GM23338 (cell line): ENCODE results near the gene HTT. TPM values are rescaled to one million over a fixed set of nuclear protein-coding genes. Genes with fewer than 3 reads are reported as not detected.

Experiments
- ATAC-seq: fragments of 200-7000 bp; cut with Tn5 transposase; 3 replicates; pipeline ENCODE4 v1.9.1; 2020
- DNase-seq: peaks from one replicate; pipeline ENCODE4 v3.0.0-alpha.2; 2015; ENCODE audit warnings: low spot score
- H2AFZ ChIP-seq: fragments of 200-600 bp; sonication (generic); 2 replicates; pipeline ENCODE4 v1.8.0; 2016; ENCODE audit warnings: antibody characterized with exemption, mild to moderate bottlenecking, moderate library complexity
- H3F3A ChIP-seq: fragments of 200-600 bp; sonication (generic); replicated peaks from 2 replicates; pipeline ENCODE4 v1.8.0; 2017; ENCODE audit warnings: antibody characterized with exemption, mixed run types, low read depth
- H3K27ac ChIP-seq: fragments of 200-600 bp; sonication (generic); 2 replicates; pipeline ENCODE4 v1.6.1; 2016; ENCODE audit warnings: low read depth
- H3K27me3 ChIP-seq: fragments of 200-600 bp; sonication (generic); 2 replicates; pipeline ENCODE4 v1.8.0; 2016; ENCODE audit warnings: mild to moderate bottlenecking, mixed run types, moderate library complexity; ENCODE audit not compliant: insufficient read depth
- H3K36me3 ChIP-seq: fragments of 200-600 bp; sonication (generic); 2 replicates; pipeline ENCODE4 v1.8.0; 2016; ENCODE audit warnings: mild to moderate bottlenecking; ENCODE audit not compliant: insufficient read depth
- H3K4me1 ChIP-seq: fragments of 200-600 bp; sonication (generic); 2 replicates; pipeline ENCODE4 v1.8.0; 2016; ENCODE audit warnings: mild to moderate bottlenecking, moderate library complexity; ENCODE audit not compliant: insufficient read depth
- H3K4me2 ChIP-seq: fragments of 200-600 bp; sonication (generic); 2 replicates; pipeline ENCODE4 v1.7.1; 2017; ENCODE audit warnings: mixed run types
- H3K4me3 ChIP-seq: fragments of 200-600 bp; sonication (generic); 2 replicates; pipeline ENCODE4 v1.6.1; 2016; ENCODE audit warnings: mixed run types
- H3K79me2 ChIP-seq: fragments of 200-600 bp; sonication (generic); replicated peaks from 2 replicates; pipeline ENCODE4 v1.8.0; 2017; ENCODE audit warnings: mild to moderate bottlenecking; ENCODE audit not compliant: insufficient read depth
- H3K9me2 ChIP-seq: fragments of 200-600 bp; sonication (generic); 2 replicates; pipeline ENCODE4 v1.8.0; 2017; ENCODE audit not compliant: insufficient read depth
- H4K20me1 ChIP-seq: fragments of 200-600 bp; sonication (generic); replicated peaks from 2 replicates; pipeline ENCODE4 v1.8.0; 2017; ENCODE audit warnings: mild to moderate bottlenecking; ENCODE audit not compliant: insufficient read depth
- H3K27ac Mint-ChIP-seq: 2 replicates; pipeline ENCODE4 v1.8.0; 2020; ENCODE audit warnings: inconsistent platforms, mild to moderate bottlenecking, moderate library complexity, mixed read lengths
- H3K27me3 Mint-ChIP-seq: 3 replicates; pipeline ENCODE4 v1.8.0; 2022; ENCODE audit warnings: low read depth, mild to moderate bottlenecking, moderate library complexity, mixed read lengths, inconsistent platforms; ENCODE audit not compliant: insufficient read depth, poor library complexity
- H3K36me3 Mint-ChIP-seq: 3 replicates; pipeline ENCODE4 v1.8.0; 2021; ENCODE audit warnings: low read depth, mild to moderate bottlenecking, inconsistent platforms, moderate library complexity, mixed read lengths
- H3K4me1 Mint-ChIP-seq: 3 replicates; pipeline ENCODE4 v1.8.0; 2020; ENCODE audit warnings: mild to moderate bottlenecking, inconsistent platforms, mixed read lengths
- H3K4me3 Mint-ChIP-seq: 3 replicates; pipeline ENCODE4 v1.8.0; 2021; ENCODE audit warnings: moderate library complexity, mild to moderate bottlenecking, inconsistent platforms, mixed read lengths
- H3K9me3 Mint-ChIP-seq: 3 replicates; pipeline ENCODE4 v1.8.0; 2020; ENCODE audit warnings: moderate library complexity, mild to moderate bottlenecking, inconsistent platforms, mixed read lengths
- CREB1 ChIP-seq: fragments of 250-450 bp; sonication (Bioruptor Pico); IDR thresholded peaks from 2 replicates; pipeline ENCODE4 v1.5.0; 2020; ENCODE audit warnings: low read depth, mild to moderate bottlenecking, moderate library complexity
- ETS1 ChIP-seq: IDR thresholded peaks from 2 replicates; pipeline ENCODE4 v1.6.1; 2016; ENCODE audit warnings: antibody characterized with exemption
- EZH2phosphoT487 ChIP-seq: fragments of 200-600 bp; sonication (generic); IDR thresholded peaks from one replicate; pipeline ENCODE4 v1.8.1; 2018; ENCODE audit warnings: antibody characterized with exemption; ENCODE audit not compliant: unreplicated experiment
- NANOG ChIP-seq: IDR thresholded peaks from 2 replicates; pipeline ENCODE4 v1.6.1; 2016; ENCODE audit warnings: antibody characterized with exemption, borderline replicate concordance
- POLR2AphosphoS5 ChIP-seq: IDR thresholded peaks from 2 replicates; pipeline ENCODE4 v1.6.1; 2016; ENCODE audit warnings: antibody characterized with exemption, low read depth
- STAT1 ChIP-seq: IDR thresholded peaks from one replicate; pipeline ENCODE4 v1.6.1; 2016; ENCODE audit warnings: antibody characterized with exemption; ENCODE audit not compliant: unreplicated experiment
- ZNF114 ChIP-seq: fragments of 250-450 bp; sonication (Bioruptor Pico); IDR thresholded peaks from 2 replicates; pipeline ENCODE4 v1.5.0; 2020; ENCODE audit warnings: mild to moderate bottlenecking, moderate library complexity
- ZNF331 ChIP-seq: fragments of 250-450 bp; sonication (Bioruptor Pico); IDR thresholded peaks from 2 replicates; pipeline ENCODE4 v1.5.0; 2020; ENCODE audit warnings: low read depth, mild to moderate bottlenecking, moderate library complexity
- polyA plus RNA-seq: library from polyadenylated mRNA; unstranded; fragments of >200 nt; fragmentation: Nextera tagmentation; extraction: Ambion mirVana; gene quantifications from 2 replicates; pipeline ENCODE4 v1.2.1, GENCODE V29; 2016
- total RNA-seq: library from RNA; depleted of rRNA; stranded (reverse); fragments of >200 nt; shearing (Covaris generic); gene quantifications from 2 replicates; pipeline ENCODE4 v1.2.3, GENCODE V29; 2014
- TF ChIP-seq, protein P1 (sequence below): IDR thresholded peaks from one replicate; pipeline ENCODE4 v1.6.1; 2018; ENCODE audit warnings: antibody characterized with exemption; ENCODE audit not compliant: unreplicated experiment
- TF ChIP-seq, protein P2 (sequence below), 2 experiments: fragments of 200-600 bp in 1 of 2; sonication (generic) in 1 of 2; conservative IDR thresholded peaks; 2 replicates each; pipeline versions ENCODE4 v1.5.1 to v1.6.1; 2016 to 2017; ENCODE audit warnings: antibody characterized with exemption in 2 of 2, low read depth in 2 of 2, mild to moderate bottlenecking in 2 of 2, moderate library complexity in 1 of 2

HTT gene
- total and polyA plus RNA-seq, 2 experiments from 2014 or later = 26.6 to 67.7 TPM

DNA sequence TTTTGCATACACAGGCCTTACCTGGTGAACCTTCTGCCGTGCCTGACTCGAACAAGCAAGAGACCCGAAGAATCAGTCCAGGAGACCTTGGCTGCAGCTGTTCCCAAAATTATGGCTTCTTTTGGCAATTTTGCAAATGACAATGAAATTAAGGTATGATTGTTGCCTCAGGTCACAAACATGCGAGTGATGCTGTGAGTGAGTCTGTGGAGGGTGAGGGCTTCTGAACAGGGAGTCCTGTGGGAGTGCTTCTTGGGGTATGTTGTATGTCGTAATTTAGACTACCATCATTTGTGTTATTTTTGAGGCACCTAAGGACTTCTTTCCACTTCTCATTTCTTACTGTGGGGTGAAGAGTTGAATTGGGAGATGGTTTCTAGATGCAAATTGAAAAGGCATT, 32.8 kb downstream of the HTT start:
- no peaks in the 10 kb centered on the region for H3K27me3 Mint-ChIP-seq
- peaks cover 5% of the 10 kb centered on the region; the same call in 2 of the 3 replicates for H3K4me1 Mint-ChIP-seq
- no peaks in the 10 kb centered on the region for H3K27me3 ChIP-seq
- DNase-seq (no peak), ATAC-seq (no peak)
- no peak overlapping the region for H3K4me3 ChIP-seq
- H3K4me2 ChIP-seq = no peak overlapping the region
- H3K4me1 ChIP-seq = no peaks in the 10 kb centered on the region
- no peaks in the 10 kb centered on the region for H3K9me2 ChIP-seq
- peaks cover 30% of the 10 kb centered on the region for H3K36me3 ChIP-seq
- peaks cover 17% of the 10 kb centered on the region; the same call in 1 of the 2 replicates for H4K20me1 ChIP-seq
- TF ChIP-seq, protein P1, sequence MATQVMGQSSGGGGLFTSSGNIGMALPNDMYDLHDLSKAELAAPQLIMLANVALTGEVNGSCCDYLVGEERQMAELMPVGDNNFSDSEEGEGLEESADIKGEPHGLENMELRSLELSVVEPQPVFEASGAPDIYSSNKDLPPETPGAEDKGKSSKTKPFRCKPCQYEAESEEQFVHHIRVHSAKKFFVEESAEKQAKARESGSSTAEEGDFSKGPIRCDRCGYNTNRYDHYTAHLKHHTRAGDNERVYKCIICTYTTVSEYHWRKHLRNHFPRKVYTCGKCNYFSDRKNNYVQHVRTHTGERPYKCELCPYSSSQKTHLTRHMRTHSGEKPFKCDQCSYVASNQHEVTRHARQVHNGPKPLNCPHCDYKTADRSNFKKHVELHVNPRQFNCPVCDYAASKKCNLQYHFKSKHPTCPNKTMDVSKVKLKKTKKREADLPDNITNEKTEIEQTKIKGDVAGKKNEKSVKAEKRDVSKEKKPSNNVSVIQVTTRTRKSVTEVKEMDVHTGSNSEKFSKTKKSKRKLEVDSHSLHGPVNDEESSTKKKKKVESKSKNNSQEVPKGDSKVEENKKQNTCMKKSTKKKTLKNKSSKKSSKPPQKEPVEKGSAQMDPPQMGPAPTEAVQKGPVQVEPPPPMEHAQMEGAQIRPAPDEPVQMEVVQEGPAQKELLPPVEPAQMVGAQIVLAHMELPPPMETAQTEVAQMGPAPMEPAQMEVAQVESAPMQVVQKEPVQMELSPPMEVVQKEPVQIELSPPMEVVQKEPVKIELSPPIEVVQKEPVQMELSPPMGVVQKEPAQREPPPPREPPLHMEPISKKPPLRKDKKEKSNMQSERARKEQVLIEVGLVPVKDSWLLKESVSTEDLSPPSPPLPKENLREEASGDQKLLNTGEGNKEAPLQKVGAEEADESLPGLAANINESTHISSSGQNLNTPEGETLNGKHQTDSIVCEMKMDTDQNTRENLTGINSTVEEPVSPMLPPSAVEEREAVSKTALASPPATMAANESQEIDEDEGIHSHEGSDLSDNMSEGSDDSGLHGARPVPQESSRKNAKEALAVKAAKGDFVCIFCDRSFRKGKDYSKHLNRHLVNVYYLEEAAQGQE = no peak
- peak; percentile 41 for TF ChIP-seq EZH2phosphoT487
- no peak overlapping the region for H3K4me3 Mint-ChIP-seq
- H2AFZ ChIP-seq = no peak overlapping the region
- H3F3A ChIP-seq = no peaks in the 10 kb centered on the region; the same call in 1 of the 2 replicates
- H3K27ac ChIP-seq = no peak overlapping the region
- peaks cover 70% of the 10 kb centered on the region for H3K36me3 Mint-ChIP-seq
- peaks cover 38% of the 10 kb centered on the region for H3K79me2 ChIP-seq
- H3K9me3 Mint-ChIP-seq = no peaks in the 10 kb centered on the region
- H3K27ac Mint-ChIP-seq = peak overlapping the region; percentile 91

GRCh38 chr4:3107691-3108121, 33.2 kb downstream of the HTT start:
- H3K36me3 ChIP-seq = peaks cover 34% of the 10 kb centered on the region
- no peak for ATAC-seq
- no peak overlapping the region for H2AFZ ChIP-seq
- no peak for DNase-seq
- Mint-ChIP-seq H3K4me3 (no peak overlapping the region), H3K9me3 (no peaks in the 10 kb centered on the region), H3K36me3 (peaks cover 72% of the 10 kb centered on the region), H3K4me1 (peaks cover 5% of the 10 kb centered on the region; the same call in 2 of the 3 replicates), H3K27ac (peak overlapping the region; percentile 91), H3K27me3 (no peaks in the 10 kb centered on the region)
- H3K4me2 ChIP-seq = no peak overlapping the region
- H3K79me2 ChIP-seq = peaks cover 39% of the 10 kb centered on the region
- H4K20me1 ChIP-seq = peaks cover 17% of the 10 kb centered on the region; the same call in 1 of the 2 replicates
- H3K9me2 ChIP-seq = no peaks in the 10 kb centered on the region
- no peaks in the 10 kb centered on the region; the same call in 1 of the 2 replicates for H3F3A ChIP-seq
- no peak overlapping the region for H3K27ac ChIP-seq
- no peak overlapping the region for H3K4me3 ChIP-seq
- no peaks in the 10 kb centered on the region for H3K4me1 ChIP-seq
- H3K27me3 ChIP-seq = no peaks in the 10 kb centered on the region
- TF ChIP-seq STAT1 = no peak
- no peak for TF ChIP-seq ZNF331 (CRISPR knock-in tag)
- no peak for TF ChIP-seq ZNF114 (CRISPR knock-in tag)
- TF ChIP-seq, protein P2, sequence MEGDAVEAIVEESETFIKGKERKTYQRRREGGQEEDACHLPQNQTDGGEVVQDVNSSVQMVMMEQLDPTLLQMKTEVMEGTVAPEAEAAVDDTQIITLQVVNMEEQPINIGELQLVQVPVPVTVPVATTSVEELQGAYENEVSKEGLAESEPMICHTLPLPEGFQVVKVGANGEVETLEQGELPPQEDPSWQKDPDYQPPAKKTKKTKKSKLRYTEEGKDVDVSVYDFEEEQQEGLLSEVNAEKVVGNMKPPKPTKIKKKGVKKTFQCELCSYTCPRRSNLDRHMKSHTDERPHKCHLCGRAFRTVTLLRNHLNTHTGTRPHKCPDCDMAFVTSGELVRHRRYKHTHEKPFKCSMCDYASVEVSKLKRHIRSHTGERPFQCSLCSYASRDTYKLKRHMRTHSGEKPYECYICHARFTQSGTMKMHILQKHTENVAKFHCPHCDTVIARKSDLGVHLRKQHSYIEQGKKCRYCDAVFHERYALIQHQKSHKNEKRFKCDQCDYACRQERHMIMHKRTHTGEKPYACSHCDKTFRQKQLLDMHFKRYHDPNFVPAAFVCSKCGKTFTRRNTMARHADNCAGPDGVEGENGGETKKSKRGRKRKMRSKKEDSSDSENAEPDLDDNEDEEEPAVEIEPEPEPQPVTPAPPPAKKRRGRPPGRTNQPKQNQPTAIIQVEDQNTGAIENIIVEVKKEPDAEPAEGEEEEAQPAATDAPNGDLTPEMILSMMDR (conservative IDR thresholded peaks at IDR 0.05; ENCODE audit: low read depth in 2 of 2) = no peak
- TF ChIP-seq POLR2AphosphoS5 = no peak
- no peak for TF ChIP-seq ETS1
- no peak for TF ChIP-seq NANOG
- no peak for TF ChIP-seq CREB1 (CRISPR knock-in tag)
